Mucosa of stomach (tissue), 1 donor: ENCODE results near the gene C1orf21.
A peak's percentile ranks its signal among the peaks of the same experiment; 100 is the strongest.

Experiments
- H3K27me3 ChIP-seq: one replicate; pipeline ENCODE4 v1.7.0; 2013; ENCODE audit warnings: mild to moderate bottlenecking, low read length; ENCODE audit not compliant: control insufficient read depth, insufficient read depth
- H3K36me3 ChIP-seq: one replicate; pipeline ENCODE4 v1.7.0; 2013; ENCODE audit warnings: low read length; ENCODE audit not compliant: control insufficient read depth, insufficient read depth
- H3K4me1 ChIP-seq: one replicate; pipeline ENCODE4 v1.7.0; 2013; ENCODE audit warnings: mild to moderate bottlenecking, low read length; ENCODE audit not compliant: control insufficient read depth, insufficient read depth
- H3K4me3 ChIP-seq: one replicate; pipeline ENCODE4 v1.7.0; 2013; ENCODE audit warnings: low read length
- H3K9ac ChIP-seq: one replicate; pipeline ENCODE4 v1.7.0; 2013; ENCODE audit warnings: mild to moderate bottlenecking, low read length, moderate library complexity
- H3K9me3 ChIP-seq: one replicate; pipeline ENCODE4 v1.7.0; 2013; ENCODE audit warnings: mild to moderate bottlenecking, low read length, moderate library complexity; ENCODE audit not compliant: control insufficient read depth
- donor health status: Pancreatic carcinoma.

The C1orf21 gene

GRCh38 chr1:184388319-184388889, 1.6 kb downstream of the C1orf21 start:
- peak overlapping the region; percentile 80 for H3K9ac ChIP-seq
- no peaks in the 10 kb centered on the region for H3K9me3 ChIP-seq
- peak overlapping the region; percentile 82 for H3K4me3 ChIP-seq
- no peaks in the 10 kb centered on the region for H3K27me3 ChIP-seq
- no peaks in the 10 kb centered on the region for H3K36me3 ChIP-seq
- peaks cover 4% of the 10 kb centered on the region for H3K4me1 ChIP-seq

GRCh38 chr1:184388971-184389370, 2.1 kb downstream of the C1orf21 start:
- Histone ChIP-seq H3K9ac (no peak overlapping the region), H3K4me1 (peaks cover 4% of the 10 kb centered on the region)

GRCh38 chr1:184389446-184389845, 2.6 kb downstream of the C1orf21 start:
- no peaks in the 10 kb centered on the region for H3K27me3 ChIP-seq
- peaks cover 4% of the 10 kb centered on the region for H3K4me1 ChIP-seq
- H3K9ac ChIP-seq, result no peak overlapping the region
- H3K4me3 ChIP-seq, result no peak overlapping the region
- no peaks in the 10 kb centered on the region for H3K36me3 ChIP-seq
- H3K9me3 ChIP-seq, result no peaks in the 10 kb centered on the region

More at GRCh38 chr1:184388971-184389370, 2.1 kb downstream of the C1orf21 start:
- no peak overlapping the region for H3K4me3 ChIP-seq
- no peaks in the 10 kb centered on the region for H3K9me3 ChIP-seq
- no peaks in the 10 kb centered on the region for H3K36me3 ChIP-seq
- H3K27me3 ChIP-seq, result no peaks in the 10 kb centered on the region

- no peaks in the 10 kb centered on the region for H3K36me3 ChIP-seq
- no peak overlapping the region for H3K9ac ChIP-seq
- H3K4me1 ChIP-seq, result peaks cover 4% of the 10 kb centered on the region
Observed at GRCh38 chr1:184390889-184391288, 4.1 kb downstream of the C1orf21 start.

GRCh38 chr1:184392067-184392466, 5.2 kb downstream of the C1orf21 start:
- H3K9me3 ChIP-seq, result no peaks in the 10 kb centered on the region
- peaks cover 4% of the 10 kb centered on the region for H3K4me1 ChIP-seq
- H3K36me3 ChIP-seq, result no peaks in the 10 kb centered on the region
- no peak overlapping the region for H3K9ac ChIP-seq
- no peak overlapping the region for H3K4me3 ChIP-seq
- no peaks in the 10 kb centered on the region for H3K27me3 ChIP-seq

More at GRCh38 chr1:184390889-184391288, 4.1 kb downstream of the C1orf21 start:
- Histone ChIP-seq H3K27me3 (no peaks in the 10 kb centered on the region), H3K9me3 (no peaks in the 10 kb centered on the region), H3K4me3 (no peak overlapping the region)

GRCh38 chr1:184392779-184393522, 6.1 kb downstream of the C1orf21 start:
- Histone ChIP-seq H3K9ac (no peak overlapping the region), H3K9me3 (no peaks in the 10 kb centered on the region), H3K27me3 (no peaks in the 10 kb centered on the region), H3K36me3 (no peaks in the 10 kb centered on the region), H3K4me1 (peaks cover 4% of the 10 kb centered on the region), H3K4me3 (no peak overlapping the region)

GRCh38 chr1:184393962-184394361, 7.1 kb downstream of the C1orf21 start:
- Histone ChIP-seq H3K9me3 (no peaks in the 10 kb centered on the region), H3K4me1 (no peaks in the 10 kb centered on the region), H3K27me3 (no peaks in the 10 kb centered on the region), H3K9ac (no peak overlapping the region), H3K36me3 (no peaks in the 10 kb centered on the region), H3K4me3 (no peak overlapping the region)

GRCh38 chr1:184395370-184395769, 8.5 kb downstream of the C1orf21 start:
- Histone ChIP-seq H3K27me3 (no peaks in the 10 kb centered on the region), H3K9ac (no peak overlapping the region), H3K9me3 (no peaks in the 10 kb centered on the region), H3K36me3 (no peaks in the 10 kb centered on the region), H3K4me1 (no peaks in the 10 kb centered on the region), H3K4me3 (no peak overlapping the region)

- Histone ChIP-seq H3K36me3 (no peaks in the 10 kb centered on the region), H3K9ac (no peak overlapping the region), H3K4me1 (no peaks in the 10 kb centered on the region), H3K4me3 (no peak overlapping the region), H3K9me3 (no peaks in the 10 kb centered on the region), H3K27me3 (no peaks in the 10 kb centered on the region)
Observed at GRCh38 chr1:184395937-184396480, 9.2 kb downstream of the C1orf21 start.

- Histone ChIP-seq H3K36me3 (no peaks in the 10 kb centered on the region), H3K9me3 (no peaks in the 10 kb centered on the region), H3K9ac (no peak overlapping the region), H3K27me3 (no peaks in the 10 kb centered on the region), H3K4me3 (no peak overlapping the region), H3K4me1 (no peaks in the 10 kb centered on the region)
Observed at GRCh38 chr1:184399192-184399847, 12.5 kb downstream of the C1orf21 start.

GRCh38 chr1:184403961-184404726, 17.3 kb downstream of the C1orf21 start:
- no peak overlapping the region for H3K9ac ChIP-seq
- no peaks in the 10 kb centered on the region for H3K36me3 ChIP-seq
- no peaks in the 10 kb centered on the region for H3K9me3 ChIP-seq
- no peak overlapping the region for H3K4me3 ChIP-seq
- no peaks in the 10 kb centered on the region for H3K27me3 ChIP-seq
- peaks cover 18% of the 10 kb centered on the region for H3K4me1 ChIP-seq

- Histone ChIP-seq H3K4me3 (no peak overlapping the region), H3K27me3 (no peaks in the 10 kb centered on the region), H3K9ac (no peak overlapping the region), H3K4me1 (peaks cover 23% of the 10 kb centered on the region), H3K36me3 (no peaks in the 10 kb centered on the region), H3K9me3 (no peaks in the 10 kb centered on the region)
Observed at GRCh38 chr1:184404727-184405027, 17.8 kb downstream of the C1orf21 start.
